HepG2 (cell line): ENCODE measurements around the gene GNA12. TPM values are rescaled to one million over a fixed set of nuclear protein-coding genes. Genes with fewer than 3 reads are reported as not detected.
A peak's percentile ranks its signal among the peaks of the same experiment; 100 is the strongest.

Experiments used
- CERS6 ChIP-seq: sonication (generic); formaldehyde crosslinking; IDR thresholded peaks from 2 replicates; pipeline ENCODE4 v1.5.0; 2020; ENCODE audit warnings: missing genetic modification reagents
- GZF1 ChIP-seq: sonication (generic); formaldehyde crosslinking; IDR thresholded peaks from 2 replicates; pipeline ENCODE4 v1.5.1; 2020; ENCODE audit warnings: mild to moderate bottlenecking, missing genetic modification reagents
- HNRNPL ChIP-seq: fragments of 200-400 bp; formaldehyde crosslinking; IDR thresholded peaks from 2 replicates; pipeline ENCODE4 v1.6.1; 2017; ENCODE audit warnings: mild to moderate bottlenecking, low read depth, low read length
- MAFG ChIP-seq: sonication (generic); formaldehyde crosslinking; IDR thresholded peaks from 2 replicates; pipeline ENCODE4 v1.5.1; 2020; ENCODE audit warnings: mild to moderate bottlenecking, missing genetic modification reagents
- MEF2D ChIP-seq: sonication (generic); formaldehyde crosslinking; IDR thresholded peaks from 2 replicates; pipeline ENCODE4 v1.5.1; 2020; ENCODE audit warnings: mild to moderate bottlenecking, missing genetic modification reagents
- NFKBIZ ChIP-seq: IDR thresholded peaks from 2 replicates; pipeline ENCODE4 v1.6.1; 2018; ENCODE audit warnings: missing genetic modification reagents, missing compliant biosample characterization
- PCBP1 ChIP-seq: fragments of 200-400 bp; formaldehyde crosslinking; IDR thresholded peaks from 2 replicates; pipeline ENCODE4 v1.6.1; 2017; ENCODE audit warnings: mild to moderate bottlenecking, low read depth, low read length, borderline replicate concordance
- PHB2 ChIP-seq: fragments of 450-650 bp; IDR thresholded peaks from 2 replicates; pipeline ENCODE4 v1.6.1; 2018; ENCODE audit not compliant: partially characterized antibody
- PRPF4 ChIP-seq: fragments of 200-400 bp; formaldehyde crosslinking; IDR thresholded peaks from 2 replicates; pipeline ENCODE4 v1.6.1; 2016; ENCODE audit warnings: low read length, low read depth; ENCODE audit not compliant: poor library complexity, severe bottlenecking
- SIN3B ChIP-seq: fragments of 150-350 bp; IDR thresholded peaks from 2 replicates; pipeline ENCODE4 v1.6.1; 2014; ENCODE audit warnings: low read length
- SIX1 ChIP-seq: sonication (generic); formaldehyde crosslinking; IDR thresholded peaks from 2 replicates; pipeline ENCODE4 v1.4.0; 2020; ENCODE audit warnings: missing genetic modification reagents, borderline replicate concordance
- SKI ChIP-seq: fragments of 450-650 bp; IDR thresholded peaks from one replicate; pipeline ENCODE4 v1.6.1; 2018; ENCODE audit warnings: mild to moderate bottlenecking; ENCODE audit not compliant: partially characterized antibody
- SRSF9 ChIP-seq: fragments of 200-400 bp; formaldehyde crosslinking; IDR thresholded peaks from 2 replicates; pipeline ENCODE4 v1.6.1; 2018; ENCODE audit warnings: borderline replicate concordance, mild to moderate bottlenecking, low read depth, low read length; ENCODE audit not compliant: insufficient read depth, poor library complexity, severe bottlenecking
- STAG1 ChIP-seq: sonication (generic); formaldehyde crosslinking; IDR thresholded peaks from 2 replicates; pipeline ENCODE4 v1.4.0; 2020; ENCODE audit warnings: missing genetic modification reagents
- WIZ ChIP-seq: sonication (generic); formaldehyde crosslinking; IDR thresholded peaks from 2 replicates; pipeline ENCODE4 v1.5.1; 2020; ENCODE audit warnings: mild to moderate bottlenecking, missing genetic modification reagents
- ZNF354B ChIP-seq: sonication (generic); formaldehyde crosslinking; IDR thresholded peaks from 2 replicates; pipeline ENCODE4 v1.8.0; 2022; ENCODE audit warnings: mild to moderate bottlenecking, missing genetic modification reagents
- ZNF569 ChIP-seq: sonication (generic); formaldehyde crosslinking; IDR thresholded peaks from 2 replicates; pipeline ENCODE4 v1.5.0; 2020; ENCODE audit warnings: mild to moderate bottlenecking, missing genetic modification reagents, moderate library complexity, borderline replicate concordance
- polyA plus RNA-seq, 8 experiments: library from polyadenylated mRNA; depleted of rRNA in 3 of 8; stranded (reverse) in 7 of 8; unstranded in 1 of 8; fragments of >200 nt; fragmentation: Illumina TruSeq in 4 of 8; extraction: Trizol in 4 of 8; gene quantifications; 2 replicates each; pipeline versions ENCODE4 v1.2.1 to v1.2.3, GENCODE V29; 2011 to 2016; ENCODE audit warnings: low read depth in 4 of 8, missing spikeins in 1 of 8, mixed read lengths in 1 of 8; ENCODE audit not compliant: insufficient read depth in 1 of 8
- total RNA-seq, 5 experiments: library from RNA; depleted of rRNA; stranded (reverse); fragments of >200 nt; fragmentation: Illumina TruSeq; extraction: Trizol; gene quantifications; 2 replicates each; pipeline ENCODE4 v1.2.3, GENCODE V29; 2016; ENCODE audit warnings: low read depth in 1 of 5
- TF ChIP-seq, protein P1 (sequence below): sonication (generic); formaldehyde crosslinking; IDR thresholded peaks from 2 replicates; pipeline ENCODE4 v1.8.0; 2022; ENCODE audit warnings: missing genetic modification reagents, mild to moderate bottlenecking, inconsistent platforms, borderline replicate concordance
- TF ChIP-seq, protein P2 (sequence below): IDR thresholded peaks from 2 replicates; pipeline ENCODE4 v1.6.1; 2016; ENCODE audit warnings: missing compliant biosample characterization, missing genetic modification reagents, borderline replicate concordance
- TF ChIP-seq, protein P3 (sequence below), 2 experiments: IDR thresholded peaks; 2 replicates each; pipeline ENCODE4 v1.6.1; 2011 to 2012; ENCODE audit warnings: low read length in 2 of 2, borderline replicate concordance in 1 of 2, low read depth in 1 of 2, mild to moderate bottlenecking in 1 of 2, moderate library complexity in 1 of 2
- TF ChIP-seq, protein P4 (sequence below): IDR thresholded peaks from 2 replicates; pipeline ENCODE4 v1.6.1; 2016; ENCODE audit warnings: missing genetic modification reagents, missing compliant biosample characterization

Gene GNA12
- total and polyA plus RNA-seq, 2 of the 13 experiments (the other 11 are each of a cell fraction or from before 2014, with no cell fraction given) = 16.2 to 50.9 TPM

GRCh38 chr7:2844153-2845033, at the start of gene GNA12 (continued):
- TF ChIP-seq, protein P1, sequence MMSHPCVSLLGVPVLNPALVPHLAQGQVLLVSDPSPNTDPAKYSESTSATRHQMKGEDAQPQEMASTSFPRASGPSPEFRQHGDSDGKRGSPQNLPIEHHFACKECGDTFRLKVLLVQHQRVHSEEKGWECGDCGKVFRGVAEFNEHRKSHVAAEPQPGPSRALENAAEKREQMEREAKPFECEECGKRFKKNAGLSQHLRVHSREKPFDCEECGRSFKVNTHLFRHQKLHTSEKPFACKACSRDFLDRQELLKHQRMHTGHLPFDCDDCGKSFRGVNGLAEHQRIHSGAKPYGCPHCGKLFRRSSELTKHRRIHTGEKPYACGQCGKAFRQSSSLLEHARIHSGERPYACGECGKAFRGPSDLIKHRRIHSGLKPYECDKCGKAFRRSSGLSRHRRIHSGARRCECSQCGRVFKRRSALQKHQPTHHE (CRISPR knock-in tag) = no peak
- TF ChIP-seq, protein P2, sequence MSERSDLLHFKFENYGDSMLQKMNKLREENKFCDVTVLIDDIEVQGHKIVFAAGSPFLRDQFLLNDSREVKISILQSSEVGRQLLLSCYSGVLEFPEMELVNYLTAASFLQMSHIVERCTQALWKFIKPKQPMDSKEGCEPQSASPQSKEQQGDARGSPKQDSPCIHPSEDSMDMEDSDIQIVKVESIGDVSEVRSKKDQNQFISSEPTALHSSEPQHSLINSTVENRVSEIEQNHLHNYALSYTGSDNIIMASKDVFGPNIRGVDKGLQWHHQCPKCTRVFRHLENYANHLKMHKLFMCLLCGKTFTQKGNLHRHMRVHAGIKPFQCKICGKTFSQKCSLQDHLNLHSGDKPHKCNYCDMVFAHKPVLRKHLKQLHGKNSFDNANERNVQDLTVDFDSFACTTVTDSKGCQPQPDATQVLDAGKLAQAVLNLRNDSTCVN (CRISPR knock-in tag) = no peak
- TF ChIP-seq, protein P3, sequence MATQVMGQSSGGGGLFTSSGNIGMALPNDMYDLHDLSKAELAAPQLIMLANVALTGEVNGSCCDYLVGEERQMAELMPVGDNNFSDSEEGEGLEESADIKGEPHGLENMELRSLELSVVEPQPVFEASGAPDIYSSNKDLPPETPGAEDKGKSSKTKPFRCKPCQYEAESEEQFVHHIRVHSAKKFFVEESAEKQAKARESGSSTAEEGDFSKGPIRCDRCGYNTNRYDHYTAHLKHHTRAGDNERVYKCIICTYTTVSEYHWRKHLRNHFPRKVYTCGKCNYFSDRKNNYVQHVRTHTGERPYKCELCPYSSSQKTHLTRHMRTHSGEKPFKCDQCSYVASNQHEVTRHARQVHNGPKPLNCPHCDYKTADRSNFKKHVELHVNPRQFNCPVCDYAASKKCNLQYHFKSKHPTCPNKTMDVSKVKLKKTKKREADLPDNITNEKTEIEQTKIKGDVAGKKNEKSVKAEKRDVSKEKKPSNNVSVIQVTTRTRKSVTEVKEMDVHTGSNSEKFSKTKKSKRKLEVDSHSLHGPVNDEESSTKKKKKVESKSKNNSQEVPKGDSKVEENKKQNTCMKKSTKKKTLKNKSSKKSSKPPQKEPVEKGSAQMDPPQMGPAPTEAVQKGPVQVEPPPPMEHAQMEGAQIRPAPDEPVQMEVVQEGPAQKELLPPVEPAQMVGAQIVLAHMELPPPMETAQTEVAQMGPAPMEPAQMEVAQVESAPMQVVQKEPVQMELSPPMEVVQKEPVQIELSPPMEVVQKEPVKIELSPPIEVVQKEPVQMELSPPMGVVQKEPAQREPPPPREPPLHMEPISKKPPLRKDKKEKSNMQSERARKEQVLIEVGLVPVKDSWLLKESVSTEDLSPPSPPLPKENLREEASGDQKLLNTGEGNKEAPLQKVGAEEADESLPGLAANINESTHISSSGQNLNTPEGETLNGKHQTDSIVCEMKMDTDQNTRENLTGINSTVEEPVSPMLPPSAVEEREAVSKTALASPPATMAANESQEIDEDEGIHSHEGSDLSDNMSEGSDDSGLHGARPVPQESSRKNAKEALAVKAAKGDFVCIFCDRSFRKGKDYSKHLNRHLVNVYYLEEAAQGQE (IDR thresholded peaks at IDR 0.05; ENCODE audit: borderline replicate concordance in 1 of 2, low read depth in 1 of 2, low read length in 2 of 2) = peak in 1 of 2 experiments; percentile 61; a peak in 1 of 4 replicates
- TF ChIP-seq WIZ (CRISPR knock-in tag) (no peak), ZNF354B (CRISPR knock-in tag) (no peak), HNRNPL (no peak), SRSF9 (no peak), STAG1 (CRISPR knock-in tag) (no peak), ZNF569 (CRISPR knock-in tag) (no peak), PRPF4 (no peak), NFKBIZ (no peak), CERS6 (CRISPR knock-in tag) (no peak), SKI (peak; percentile 14), PCBP1 (no peak), SIX1 (CRISPR knock-in tag) (no peak), PHB2 (no peak), MEF2D (CRISPR knock-in tag) (peak; percentile 52), MAFG (no peak), GZF1 (CRISPR knock-in tag) (no peak), SIN3B (no peak)
- TF ChIP-seq, protein P4, sequence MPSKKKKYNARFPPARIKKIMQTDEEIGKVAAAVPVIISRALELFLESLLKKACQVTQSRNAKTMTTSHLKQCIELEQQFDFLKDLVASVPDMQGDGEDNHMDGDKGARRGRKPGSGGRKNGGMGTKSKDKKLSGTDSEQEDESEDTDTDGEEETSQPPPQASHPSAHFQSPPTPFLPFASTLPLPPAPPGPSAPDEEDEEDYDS (CRISPR knock-in tag) = peak; percentile 94
